WERI-Rb-1 (cell line): ENCODE measurements around the gene ARHGAP24.

Experiments used
- DNase-seq: peaks from one replicate; pipeline ENCODE4 v3.0.0-alpha.2; 2020
- H3K27ac ChIP-seq: fragments of 250-450 bp; sonication (Bioruptor Pico); 2 replicates; pipeline ENCODE4 v1.5.1; 2020; ENCODE audit warnings: mild to moderate bottlenecking, moderate library complexity
- H3K27me3 ChIP-seq: fragments of 250-450 bp; sonication (Bioruptor Pico); 2 replicates; pipeline ENCODE4 v1.5.1; 2021; ENCODE audit warnings: mild to moderate bottlenecking, low read depth, moderate library complexity; ENCODE audit not compliant: insufficient read depth, severe bottlenecking
- H3K36me3 ChIP-seq: fragments of 250-450 bp; sonication (Bioruptor Pico); 2 replicates; pipeline ENCODE4 v1.5.1; 2020; ENCODE audit warnings: mild to moderate bottlenecking, moderate library complexity
- H3K4me3 ChIP-seq: 2 replicates; pipeline ENCODE4 v1.5.1; 2011; ENCODE audit warnings: low read depth, mild to moderate bottlenecking, control low read depth, low read length
- H3K9me3 ChIP-seq: fragments of 250-450 bp; sonication (Bioruptor Pico); 2 replicates; pipeline ENCODE4 v1.5.1; 2021; ENCODE audit warnings: mild to moderate bottlenecking, moderate library complexity; ENCODE audit not compliant: severe bottlenecking
- TF ChIP-seq, protein P1 (sequence below): IDR thresholded peaks from 2 replicates; pipeline ENCODE4 v1.5.1; 2011; ENCODE audit warnings: low read depth, mild to moderate bottlenecking, control low read depth, inconsistent platforms, low read length

The ARHGAP24 gene

GRCh38 chr4:85720735-85721134, 245.8 kb downstream of the ARHGAP24 start:
- no peak overlapping the region for H3K27ac ChIP-seq
- TF ChIP-seq, protein P1, sequence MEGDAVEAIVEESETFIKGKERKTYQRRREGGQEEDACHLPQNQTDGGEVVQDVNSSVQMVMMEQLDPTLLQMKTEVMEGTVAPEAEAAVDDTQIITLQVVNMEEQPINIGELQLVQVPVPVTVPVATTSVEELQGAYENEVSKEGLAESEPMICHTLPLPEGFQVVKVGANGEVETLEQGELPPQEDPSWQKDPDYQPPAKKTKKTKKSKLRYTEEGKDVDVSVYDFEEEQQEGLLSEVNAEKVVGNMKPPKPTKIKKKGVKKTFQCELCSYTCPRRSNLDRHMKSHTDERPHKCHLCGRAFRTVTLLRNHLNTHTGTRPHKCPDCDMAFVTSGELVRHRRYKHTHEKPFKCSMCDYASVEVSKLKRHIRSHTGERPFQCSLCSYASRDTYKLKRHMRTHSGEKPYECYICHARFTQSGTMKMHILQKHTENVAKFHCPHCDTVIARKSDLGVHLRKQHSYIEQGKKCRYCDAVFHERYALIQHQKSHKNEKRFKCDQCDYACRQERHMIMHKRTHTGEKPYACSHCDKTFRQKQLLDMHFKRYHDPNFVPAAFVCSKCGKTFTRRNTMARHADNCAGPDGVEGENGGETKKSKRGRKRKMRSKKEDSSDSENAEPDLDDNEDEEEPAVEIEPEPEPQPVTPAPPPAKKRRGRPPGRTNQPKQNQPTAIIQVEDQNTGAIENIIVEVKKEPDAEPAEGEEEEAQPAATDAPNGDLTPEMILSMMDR: no peak
- H3K27me3 ChIP-seq: no peaks in the 10 kb centered on the region
- H3K9me3 ChIP-seq: no peaks in the 10 kb centered on the region
- no peak overlapping the region for H3K4me3 ChIP-seq
- no peak for DNase-seq
- no peaks in the 10 kb centered on the region for H3K36me3 ChIP-seq

GRCh38 chr4:85722401-85722800, 247.5 kb downstream of the ARHGAP24 start:
- no peak for DNase-seq
- H3K27ac ChIP-seq: no peak overlapping the region
- H3K9me3 ChIP-seq: no peaks in the 10 kb centered on the region
- TF ChIP-seq, protein P1: no peak
- H3K27me3 ChIP-seq: no peaks in the 10 kb centered on the region
- no peaks in the 10 kb centered on the region for H3K36me3 ChIP-seq
- H3K4me3 ChIP-seq: no peak overlapping the region

- DNase-seq: no peak
Observed at GRCh38 chr4:85722807-85723206, 247.9 kb downstream of the ARHGAP24 start.

DNA sequence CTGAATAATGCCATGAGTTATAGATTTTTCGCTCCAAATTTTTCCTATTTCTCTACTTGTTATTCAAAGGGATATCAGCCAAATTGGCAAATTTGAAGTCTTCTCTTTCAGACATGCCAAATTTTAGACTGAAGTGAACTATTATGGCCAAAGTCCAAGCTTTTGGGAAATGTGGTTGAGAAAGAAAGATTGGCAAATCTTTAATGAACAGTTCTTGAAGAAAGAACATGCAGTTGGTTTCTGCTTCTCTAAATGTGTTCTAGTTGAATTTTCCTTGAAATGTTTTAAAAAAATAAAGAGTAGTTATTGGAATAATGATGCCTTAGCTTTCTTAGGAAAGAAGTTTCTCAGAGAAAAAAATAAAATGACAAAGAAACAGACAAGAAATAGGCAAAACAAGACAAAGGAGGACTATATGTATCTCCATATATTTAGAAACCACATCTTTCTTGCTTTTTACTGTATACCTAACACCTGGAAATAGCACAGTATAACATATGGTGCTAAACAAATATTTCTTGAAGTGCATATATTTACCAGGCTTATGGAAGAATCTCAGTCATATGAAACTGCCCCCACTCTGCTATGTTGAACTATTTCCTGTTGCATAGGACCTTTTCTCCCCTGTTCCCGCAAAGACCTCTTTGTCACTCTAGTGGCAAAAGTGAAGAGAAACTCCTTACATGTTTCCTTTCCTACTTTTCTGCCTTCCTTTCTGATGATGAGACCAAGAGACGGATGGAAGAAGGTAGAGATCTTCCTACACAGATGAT, 250.0 kb downstream of the ARHGAP24 start:
- DNase-seq: no peak
- H3K27me3 ChIP-seq: no peaks in the 10 kb centered on the region
- H3K36me3 ChIP-seq: no peaks in the 10 kb centered on the region
- H3K4me3 ChIP-seq: no peak overlapping the region
- no peaks in the 10 kb centered on the region for H3K9me3 ChIP-seq
- TF ChIP-seq, protein P1: no peak
- H3K27ac ChIP-seq: no peak overlapping the region

More at GRCh38 chr4:85722807-85723206, 247.9 kb downstream of the ARHGAP24 start:
- TF ChIP-seq, protein P1: no peak
- Histone ChIP-seq H3K27me3 (no peaks in the 10 kb centered on the region), H3K9me3 (no peaks in the 10 kb centered on the region), H3K27ac (no peak overlapping the region), H3K36me3 (no peaks in the 10 kb centered on the region), H3K4me3 (no peak overlapping the region)

- Histone ChIP-seq H3K4me3 (no peak overlapping the region), H3K9me3 (no peaks in the 10 kb centered on the region), H3K27me3 (no peaks in the 10 kb centered on the region), H3K36me3 (no peaks in the 10 kb centered on the region), H3K27ac (no peak overlapping the region)
- no peak for DNase-seq
- TF ChIP-seq, protein P1: no peak
Observed at GRCh38 chr4:85725721-85726170, 250.8 kb downstream of the ARHGAP24 start.

DNA sequence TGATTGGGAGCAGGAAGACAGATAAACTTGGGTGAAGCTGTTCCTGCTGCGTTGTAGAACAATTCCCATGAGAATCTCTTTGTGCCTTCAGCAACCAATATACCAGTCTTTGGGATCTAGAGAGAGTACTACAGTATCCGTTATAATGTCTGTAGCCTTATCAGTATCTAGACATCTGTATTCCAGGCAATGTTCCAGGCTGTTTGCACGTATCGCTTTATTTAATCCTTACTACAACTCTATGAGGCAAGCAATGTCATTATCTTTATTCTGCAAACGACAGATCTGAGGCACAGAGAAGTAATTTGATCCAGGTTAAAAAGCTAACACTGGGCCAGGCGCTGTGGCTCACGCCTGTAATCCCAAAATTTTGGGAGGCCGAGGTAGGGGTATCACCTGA, 251.6 kb downstream of the ARHGAP24 start:
- no peak overlapping the region for H3K4me3 ChIP-seq
- no peak overlapping the region for H3K27ac ChIP-seq
- H3K27me3 ChIP-seq: no peaks in the 10 kb centered on the region
- no peak for DNase-seq
- no peaks in the 10 kb centered on the region for H3K9me3 ChIP-seq
- no peaks in the 10 kb centered on the region for H3K36me3 ChIP-seq
- TF ChIP-seq, protein P1: no peak
